CD4-positive, alpha-beta T cell (primary cell): ENCODE results near the gene C6orf163. TPM values are rescaled to one million over a fixed set of nuclear protein-coding genes. Genes with fewer than 3 reads are reported as not detected.
"Not testable (repeated sequence)": the region's sequence is repeated elsewhere in the genome, so short reads cannot be mapped to it uniquely, and the experiment has no call there.

Experiments
- ATAC-seq: fragments of 200-7000 bp; cut with Tn5 transposase; one replicate; pipeline ENCODE4 v1.10.0; 2022; ENCODE audit warnings: mild to moderate bottlenecking; ENCODE audit not compliant: poor library complexity
- CTCF ChIA-PET: fragments of 350-600 bp; sonication (Branson Sonifier 250); formaldehyde crosslinking; loops from one replicate; lab custom pipeline; 2021; ENCODE audit warnings: antibody characterized with exemption, inconsistent platforms; lab: Charles Lee
- POLR2A ChIA-PET: fragments of 350-600 bp; sonication (Branson Sonifier 250); formaldehyde crosslinking; loops from one replicate; lab custom pipeline; 2021; ENCODE audit warnings: antibody characterized with exemption, inconsistent platforms; lab: Charles Lee
- DNase-seq, 14 experiments: peaks; one replicate each; pipeline ENCODE4 v3.0.0-alpha.2; 2013 to 2020; ENCODE audit warnings: mixed read lengths in 2 of 14
- H3K27ac ChIP-seq, 2 donors: one replicate each; pipeline versions ENCODE4 v1.5.1 to v1.7.0; 2013; ENCODE audit warnings: low read length in 2 of 2, low read depth in 1 of 2, mild to moderate bottlenecking in 1 of 2
- H3K27me3 ChIP-seq, 2 experiments: 1 replicate in 1 of 2; 2 replicates in 1 of 2; pipeline versions ENCODE4 v1.6.1 to v1.7.0; 2013; ENCODE audit warnings: low read length in 2 of 2, control low read depth in 1 of 2, mild to moderate bottlenecking in 1 of 2, moderate library complexity in 1 of 2; ENCODE audit not compliant: insufficient read depth in 2 of 2, control insufficient read depth in 1 of 2
- H3K36me3 ChIP-seq: one replicate; pipeline ENCODE4 v1.6.1; 2013; ENCODE audit warnings: low read length, control low read depth; ENCODE audit not compliant: insufficient read depth
- H3K4me1 ChIP-seq: one replicate; pipeline ENCODE4 v1.6.1; 2013; ENCODE audit warnings: low read length, control low read depth; ENCODE audit not compliant: insufficient read depth
- H3K4me3 ChIP-seq: one replicate; pipeline ENCODE4 v1.5.1; 2013; ENCODE audit warnings: mild to moderate bottlenecking, low read length, moderate library complexity
- H3K9me3 ChIP-seq, 2 experiments: 1 replicate in 1 of 2; 2 replicates in 1 of 2; pipeline versions ENCODE4 v1.6.1 to v1.7.0; 2013; ENCODE audit warnings: low read length in 2 of 2, mild to moderate bottlenecking in 2 of 2, control low read depth in 1 of 2, moderate library complexity in 1 of 2; ENCODE audit not compliant: control insufficient read depth in 1 of 2, insufficient read depth in 1 of 2
- H3K27ac Mint-ChIP-seq: one replicate; pipeline ENCODE4 v1.8.0; 2020; ENCODE audit warnings: mixed read lengths
- H3K27me3 Mint-ChIP-seq: one replicate; pipeline ENCODE4 v1.8.0; 2021; ENCODE audit warnings: mixed read lengths
- H3K36me3 Mint-ChIP-seq: one replicate; pipeline ENCODE4 v1.8.0; 2021; ENCODE audit warnings: low read depth, mixed read lengths
- H3K4me1 Mint-ChIP-seq: one replicate; pipeline ENCODE4 v1.8.0; 2021; ENCODE audit warnings: low read depth, mixed read lengths
- H3K4me3 Mint-ChIP-seq: one replicate; pipeline ENCODE4 v1.8.0; 2020; ENCODE audit warnings: mild to moderate bottlenecking, mixed read lengths
- H3K9me3 Mint-ChIP-seq: one replicate; pipeline ENCODE4 v1.8.0; 2020; ENCODE audit warnings: mixed read lengths
- CTCF ChIP-seq: fragments of 200-600 bp; IDR thresholded peaks from one replicate; pipeline ENCODE4 v1.8.0; 2022; ENCODE audit warnings: antibody characterized with exemption, mild to moderate bottlenecking
- intact Hi-C, 2 experiments: fragments of 100-400 bp; cut with DNase I in 1 of 2; cut with micrococcal nuclease in 1 of 2; formaldehyde crosslinking; loops; one replicate each; pipeline versions ENCODE4 v1.15.1 to v1.9.0; 2023 to 2025; cut with DNase I, micrococcal nuclease
- polyA plus RNA-seq, 2 donors: library from polyadenylated mRNA; unstranded; fragments of 120-200 nt; gene quantifications; one replicate each; pipeline ENCODE4 v1.2.1, GENCODE V29; 2013
- total RNA-seq, 174 experiments: library from RNA in 2 of 174; stranded (reverse) in 2 of 174; gene quantifications; one replicate each; pipeline ENCODE4 v1.2.3 and lab custom pipeline; 2021 to 2026

The C6orf163 gene
- total RNA-seq = 1 to 10 TPM in 1 of 2 experiments, under 1 TPM in 1; 0.93 to 1.4 TPM
- polyA plus RNA-seq (2013, experiment 1 of 2) = 1.6 TPM
- polyA plus RNA-seq (2013, experiment 2 of 2) = 1.9 TPM
- total RNA-seq (lab: John Stamatoyannopoulos, UW) = 0.56 to 9.5 (median 2.2) reads per million in 172 experiments

- no peak for TF ChIP-seq CTCF
- H3K27ac Mint-ChIP-seq = no peak within 1 kb of the TSS
- Histone ChIP-seq H3K27ac (no peak within 1 kb of the TSS), H3K4me1 (no peaks in the 10 kb centered on the region), H3K9me3 (no peaks in the 10 kb centered on the region), H3K27me3 (no peaks in the 10 kb centered on the region), H3K36me3 (peaks cover 7% of the 10 kb centered on the region), H3K4me3 (no peak within 1 kb of the TSS)
- peaks cover 11% of the 10 kb centered on the region for H3K36me3 Mint-ChIP-seq
- POLR2A ChIA-PET = interaction anchor here (0.5 kb wide), 1 partner anchor 150 kb away, joined by 3 read pairs; no protein-coding TSS in a partner anchor
- CTCF ChIA-PET = no interaction called here
- H3K9me3 Mint-ChIP-seq = no peaks in the 10 kb centered on the region
- intact Hi-C loops = no loop called here
- H3K4me1 Mint-ChIP-seq = no peaks in the 10 kb centered on the region
- DNase-seq = no peak
- no peak within 1 kb of the TSS for H3K4me3 Mint-ChIP-seq
- no peaks in the 10 kb centered on the region for H3K27me3 Mint-ChIP-seq
- ATAC-seq = no peak
Measured at GRCh38 chr6:87344731-87345130, at the start of gene C6orf163. Gene C6orf163, plus strand, starts transcription at chr6:87344813. Its CDS starts 287 bp downstream, at chr6:87345100.

GRCh38 chr6:87297119-87297518 lies 47.5 kb upstream of the C6orf163 start:
- Histone ChIP-seq H3K9me3 (peaks cover 0 to 4% of the 10 kb centered on the region in 2 experiments), H3K36me3 (no peaks in the 10 kb centered on the region), H3K27me3 (peaks cover 5 to 19% of the 10 kb centered on the region in 2 experiments), H3K27ac (no peak overlapping the region), H3K4me1 (no peaks in the 10 kb centered on the region), H3K4me3 (no peak overlapping the region)
- no peak overlapping the region for H3K4me3 Mint-ChIP-seq
- H3K27ac Mint-ChIP-seq = no peak overlapping the region
- ChIA-PET CTCF (no interaction called here), POLR2A (no interaction called here)
- no peaks in the 10 kb centered on the region for H3K9me3 Mint-ChIP-seq
- intact Hi-C loops = no loop called here
- peaks cover 66% of the 10 kb centered on the region for H3K27me3 Mint-ChIP-seq
- ATAC-seq (no peak), DNase-seq (no peak)
- no peak for TF ChIP-seq CTCF
- no peaks in the 10 kb centered on the region for H3K4me1 Mint-ChIP-seq
- no peaks in the 10 kb centered on the region for H3K36me3 Mint-ChIP-seq

GRCh38 chr6:87301277-87301676 lies 43.3 kb upstream of the C6orf163 start:
- DNase-seq, H3K27ac Mint-ChIP-seq, H3K27ac ChIP-seq, H3K4me3 Mint-ChIP-seq, H3K9me3 ChIP-seq, H3K4me3 ChIP-seq, H3K36me3 Mint-ChIP-seq, CTCF ChIA-PET, H3K4me1 Mint-ChIP-seq, ATAC-seq, H3K36me3 ChIP-seq, POLR2A ChIA-PET, intact Hi-C loops, H3K9me3 Mint-ChIP-seq, H3K4me1 ChIP-seq: not testable (repeated sequence)
- H3K27me3 ChIP-seq = peaks cover 3 to 11% of the 10 kb centered on the region in 2 experiments
- H3K27me3 Mint-ChIP-seq = peaks cover 56% of the 10 kb centered on the region

GRCh38 chr6:87308970-87309369 lies 35.6 kb upstream of the C6orf163 start:
- no peaks in the 10 kb centered on the region for H3K9me3 ChIP-seq
- Mint-ChIP-seq H3K4me1 (no peaks in the 10 kb centered on the region), H3K27ac (no peak overlapping the region), H3K9me3 (no peaks in the 10 kb centered on the region), H3K4me3 (no peak overlapping the region), H3K27me3 (peaks cover 21% of the 10 kb centered on the region), H3K36me3 (no peaks in the 10 kb centered on the region)
- no peaks in the 10 kb centered on the region for H3K4me1 ChIP-seq
- no peak overlapping the region for H3K27ac ChIP-seq
- ATAC-seq (no peak), DNase-seq (no peak)
- H3K36me3 ChIP-seq = no peaks in the 10 kb centered on the region
- intact Hi-C loops = no loop called here
- no peak overlapping the region for H3K4me3 ChIP-seq
- ChIA-PET CTCF (interaction anchor here (1.1 kb wide), 1 partner anchor 31 kb away, joined by 3 read pairs; no protein-coding TSS in a partner anchor), POLR2A (no interaction called here)
- no peaks in the 10 kb centered on the region for H3K27me3 ChIP-seq
- no peak for TF ChIP-seq CTCF
